Activated naive CD8-positive, alpha-beta T cell treated with anti-CD3 and anti-CD28 coated beads, Interleukin-2, amount 50 U/mL, for 24 hours (primary cell): ENCODE results near the gene ACOT4.
A peak's percentile ranks its signal among the peaks of the same experiment; 100 is the strongest.
"Not testable (repeated sequence)": the region's sequence is repeated elsewhere in the genome, so short reads cannot be mapped to it uniquely, and the experiment has no call there.

ENCODE experiments used
- ATAC-seq: fragments of 150-1000 bp; cut with Tn5 transposase; one replicate; pipeline ENCODE4 v1.10.0; 2021
- DNase-seq: peaks from one replicate; pipeline ENCODE4 v3.0.0; 2021
- H3K27ac Mint-ChIP-seq: one replicate; pipeline ENCODE4 v1.8.0; 2021; ENCODE audit warnings: mild to moderate bottlenecking, mixed read lengths
- H3K27me3 Mint-ChIP-seq: one replicate; pipeline ENCODE4 v1.8.0; 2021; ENCODE audit warnings: mixed read lengths
- H3K36me3 Mint-ChIP-seq: one replicate; pipeline ENCODE4 v1.8.0; 2021; ENCODE audit warnings: low read depth, mixed read lengths
- H3K4me1 Mint-ChIP-seq: one replicate; pipeline ENCODE4 v1.8.0; 2021; ENCODE audit warnings: mixed read lengths
- H3K4me3 Mint-ChIP-seq: one replicate; pipeline ENCODE4 v1.8.0; 2021; ENCODE audit warnings: mild to moderate bottlenecking, moderate library complexity, mixed read lengths
- H3K9me3 Mint-ChIP-seq: one replicate; pipeline ENCODE4 v1.8.0; 2021; ENCODE audit warnings: mixed read lengths

ACOT4 gene

GRCh38 chr14:73591690-73592449 is at the start of gene ACOT4:
Gene ACOT4, plus strand, starts transcription at chr14:73591873. Its CDS starts 87 bp downstream, at chr14:73591960.
- peak within 1 kb of the TSS; percentile 67 for H3K4me3 Mint-ChIP-seq
- H3K27me3 Mint-ChIP-seq = peaks cover 6% of the 10 kb centered on the region
- peaks cover 8% of the 10 kb centered on the region for H3K4me1 Mint-ChIP-seq
- ATAC-seq = peak; percentile 78
- H3K27ac Mint-ChIP-seq = no peak within 1 kb of the TSS
- H3K9me3 Mint-ChIP-seq = no peaks in the 10 kb centered on the region
- peak; percentile 34 for DNase-seq
- H3K36me3 Mint-ChIP-seq = no peaks in the 10 kb centered on the region

- H3K4me3 Mint-ChIP-seq, H3K27me3 Mint-ChIP-seq, H3K4me1 Mint-ChIP-seq, H3K9me3 Mint-ChIP-seq, H3K27ac Mint-ChIP-seq, DNase-seq, ATAC-seq, H3K36me3 Mint-ChIP-seq: not testable (repeated sequence)
Measured at GRCh38 chr14:73542961-73543360, 48.7 kb upstream of the ACOT4 start.

GRCh38 chr14:73545353-73545752 is 46.3 kb upstream of the ACOT4 start:
- H3K36me3 Mint-ChIP-seq, H3K27me3 Mint-ChIP-seq, H3K4me1 Mint-ChIP-seq, ATAC-seq, H3K27ac Mint-ChIP-seq, H3K4me3 Mint-ChIP-seq, H3K9me3 Mint-ChIP-seq, DNase-seq: not testable (repeated sequence)

GRCh38 chr14:73549097-73549496 is 42.6 kb upstream of the ACOT4 start:
- DNase-seq, H3K4me3 Mint-ChIP-seq, H3K9me3 Mint-ChIP-seq, H3K27ac Mint-ChIP-seq, H3K36me3 Mint-ChIP-seq, ATAC-seq, H3K4me1 Mint-ChIP-seq, H3K27me3 Mint-ChIP-seq: not testable (repeated sequence)

- not testable (repeated sequence) for DNase-seq, ATAC-seq, H3K36me3 Mint-ChIP-seq, H3K27me3 Mint-ChIP-seq, H3K27ac Mint-ChIP-seq, H3K9me3 Mint-ChIP-seq, H3K4me3 Mint-ChIP-seq, H3K4me1 Mint-ChIP-seq
Measured at GRCh38 chr14:73549889-73550524, 41.7 kb upstream of the ACOT4 start.

- ATAC-seq (no peak), DNase-seq (no peak)
- H3K4me1 Mint-ChIP-seq = no peaks in the 10 kb centered on the region
- no peaks in the 10 kb centered on the region for H3K36me3 Mint-ChIP-seq
- H3K27ac Mint-ChIP-seq = no peak overlapping the region
- H3K9me3 Mint-ChIP-seq = no peaks in the 10 kb centered on the region
- H3K27me3 Mint-ChIP-seq = no peaks in the 10 kb centered on the region
- H3K4me3 Mint-ChIP-seq = no peak overlapping the region
Measured at GRCh38 chr14:73553845-73554244, 37.8 kb upstream of the ACOT4 start.

GRCh38 chr14:73557201-73557600 is 34.5 kb upstream of the ACOT4 start:
- not testable (repeated sequence) for DNase-seq, H3K9me3 Mint-ChIP-seq, H3K36me3 Mint-ChIP-seq, H3K4me3 Mint-ChIP-seq, H3K27me3 Mint-ChIP-seq, ATAC-seq, H3K27ac Mint-ChIP-seq, H3K4me1 Mint-ChIP-seq

GRCh38 chr14:73558238-73558637 is 33.4 kb upstream of the ACOT4 start:
- not testable (repeated sequence) for H3K4me1 Mint-ChIP-seq, H3K9me3 Mint-ChIP-seq, H3K27me3 Mint-ChIP-seq, ATAC-seq, H3K27ac Mint-ChIP-seq, H3K4me3 Mint-ChIP-seq, H3K36me3 Mint-ChIP-seq, DNase-seq

- H3K27ac Mint-ChIP-seq, DNase-seq, H3K27me3 Mint-ChIP-seq, H3K9me3 Mint-ChIP-seq, H3K4me3 Mint-ChIP-seq, ATAC-seq: not testable (repeated sequence)
- Mint-ChIP-seq H3K36me3 (peaks cover 31% of the 10 kb centered on the region), H3K4me1 (peaks cover 20% of the 10 kb centered on the region)
Measured at GRCh38 chr14:73562256-73562655, 29.4 kb upstream of the ACOT4 start.

GRCh38 chr14:73562696-73563095 is 29.0 kb upstream of the ACOT4 start:
- not testable (repeated sequence) for DNase-seq, H3K9me3 Mint-ChIP-seq, ATAC-seq, H3K27me3 Mint-ChIP-seq, H3K4me3 Mint-ChIP-seq, H3K27ac Mint-ChIP-seq
- peaks cover 24% of the 10 kb centered on the region for H3K4me1 Mint-ChIP-seq
- H3K36me3 Mint-ChIP-seq = peaks cover 36% of the 10 kb centered on the region

GRCh38 chr14:73566431-73566830 is 25.2 kb upstream of the ACOT4 start:
- H3K4me3 Mint-ChIP-seq = not testable (repeated sequence)

GRCh38 chr14:73566935-73567334 is 24.7 kb upstream of the ACOT4 start:
- peaks cover 41% of the 10 kb centered on the region for H3K36me3 Mint-ChIP-seq
- not testable (repeated sequence) for H3K9me3 Mint-ChIP-seq, DNase-seq, ATAC-seq, H3K27me3 Mint-ChIP-seq
- H3K4me3 Mint-ChIP-seq = peak overlapping the region; percentile 90
- peaks cover 50% of the 10 kb centered on the region for H3K4me1 Mint-ChIP-seq
- H3K27ac Mint-ChIP-seq = peak overlapping the region; percentile 97

More at GRCh38 chr14:73566431-73566830, 25.2 kb upstream of the ACOT4 start:
- not testable (repeated sequence) for H3K27ac Mint-ChIP-seq, ATAC-seq, H3K9me3 Mint-ChIP-seq, DNase-seq, H3K27me3 Mint-ChIP-seq
- Mint-ChIP-seq H3K36me3 (peaks cover 41% of the 10 kb centered on the region), H3K4me1 (peaks cover 50% of the 10 kb centered on the region)

GRCh38 chr14:73567358-73567757 is 24.3 kb upstream of the ACOT4 start:
- Mint-ChIP-seq H3K27me3 (no peaks in the 10 kb centered on the region), H3K27ac (peak overlapping the region; percentile 97), H3K4me3 (peak overlapping the region; percentile 90), H3K36me3 (peaks cover 43% of the 10 kb centered on the region), H3K4me1 (peaks cover 50% of the 10 kb centered on the region), H3K9me3 (peaks cover 5% of the 10 kb centered on the region)
- DNase-seq (no peak), ATAC-seq (no peak)

GRCh38 chr14:73567951-73568885 is 23.5 kb upstream of the ACOT4 start:
- Mint-ChIP-seq H3K36me3 (peaks cover 40% of the 10 kb centered on the region), H3K27ac (peak overlapping the region; percentile 97), H3K4me1 (peaks cover 50% of the 10 kb centered on the region), H3K27me3 (no peaks in the 10 kb centered on the region), H3K9me3 (no peaks in the 10 kb centered on the region), H3K4me3 (peak overlapping the region; percentile 90)
- DNase-seq (no peak), ATAC-seq (no peak)
